ENCODE data around the gene LRRC47.

DNA sequence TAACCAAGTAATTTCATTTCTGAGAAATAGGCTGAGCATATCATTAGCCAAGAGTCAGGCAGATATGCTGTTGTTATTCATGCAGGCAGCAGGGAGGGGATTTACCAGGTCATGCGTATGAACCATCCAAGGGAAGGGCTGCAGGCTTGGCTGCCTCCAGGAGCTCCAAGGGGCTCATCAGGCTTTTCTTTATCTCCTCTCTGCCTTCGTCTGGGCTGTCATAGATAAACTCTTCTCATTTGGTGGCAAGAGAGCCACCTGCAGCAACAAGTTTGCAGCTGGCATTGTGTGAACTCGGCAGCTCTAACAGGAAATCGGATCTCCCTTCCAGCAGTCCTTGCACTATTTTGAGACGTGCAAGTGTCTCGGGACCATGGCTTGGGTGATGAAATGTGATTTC lies 36.5 kb downstream of the LRRC47 start:
- TF ChIP-seq CTCF (IDR thresholded peaks at IDR 0.05; ENCODE audit: low read depth, low read length), result no peak
- TF ChIP-seq, protein P1, sequence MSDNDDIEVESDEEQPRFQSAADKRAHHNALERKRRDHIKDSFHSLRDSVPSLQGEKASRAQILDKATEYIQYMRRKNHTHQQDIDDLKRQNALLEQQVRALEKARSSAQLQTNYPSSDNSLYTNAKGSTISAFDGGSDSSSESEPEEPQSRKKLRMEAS (IDR thresholded peaks at IDR 0.05; ENCODE audit: low read depth, low read length), result no peak
- TF ChIP-seq POLR2A (IDR thresholded peaks at IDR 0.05; ENCODE audit: extremely low read depth, insufficient read length), result no peak
- TF ChIP-seq MYC (IDR thresholded peaks at IDR 0.05; ENCODE audit: low read depth, low read length), result no peak

Data from NB4 (cell line).